Smooth muscle cell of the brain vasculature (primary cell): Measurements from ENCODE around the gene BRMS1L.
A peak's percentile ranks its signal among the peaks of the same experiment; 100 is the strongest.
"Not testable (repeated sequence)": the region's sequence is repeated elsewhere in the genome, so short reads cannot be mapped to it uniquely, and the experiment has no call there.

Experiments used
- DNase-seq: peaks from one replicate; pipeline ENCODE4 v3.0.0-alpha.2; 2012; ENCODE audit warnings: low read depth, low spot score

BRMS1L gene

GRCh38 chr14:35826218-35826951 lies at the start of gene BRMS1L:
Gene BRMS1L (plus strand): TSS chr14:35826338. CDS start chr14:35826517, 179 bp downstream.
- DNase-seq = peak; percentile 97

- no peak for DNase-seq
Measured at GRCh38 chr14:35776823-35777222, 49.3 kb upstream of the BRMS1L start.

GRCh38 chr14:35777550-35777949 lies 48.6 kb upstream of the BRMS1L start:
- DNase-seq = not testable (repeated sequence)

GRCh38 chr14:35779368-35779767 lies 46.8 kb upstream of the BRMS1L start:
- no peak for DNase-seq

- DNase-seq = no peak
Measured at GRCh38 chr14:35783699-35784098, 42.4 kb upstream of the BRMS1L start.

- no peak for DNase-seq
Measured at GRCh38 chr14:35786856-35787255, 39.3 kb upstream of the BRMS1L start.

GRCh38 chr14:35789651-35790050 lies 36.5 kb upstream of the BRMS1L start:
- no peak for DNase-seq

GRCh38 chr14:35797796-35798195 lies 28.3 kb upstream of the BRMS1L start:
- DNase-seq = no peak

- DNase-seq = no peak
Measured at GRCh38 chr14:35806006-35806907, 19.9 kb upstream of the BRMS1L start.

GRCh38 chr14:35807131-35807961 lies 18.8 kb upstream of the BRMS1L start:
- DNase-seq = no peak

- no peak for DNase-seq
Measured at GRCh38 chr14:35808076-35808637, 18.0 kb upstream of the BRMS1L start.

GRCh38 chr14:35808638-35809563 lies 17.2 kb upstream of the BRMS1L start, which contains the start of gene RALGAPA1:
Gene RALGAPA1 (minus strand): TSS chr14:35809295. CDS start chr14:35808835, 460 bp downstream.
- DNase-seq = peak; percentile 93

- no peak for DNase-seq
Measured at GRCh38 chr14:35809597-35809996, 16.5 kb upstream of the BRMS1L start.

- DNase-seq = no peak
Measured at GRCh38 chr14:35810963-35811362, 15.2 kb upstream of the BRMS1L start.

- DNase-seq = no peak
Measured at GRCh38 chr14:35814371-35815005, 11.7 kb upstream of the BRMS1L start.

GRCh38 chr14:35818346-35819115 lies 7.6 kb upstream of the BRMS1L start:
- no peak for DNase-seq

- DNase-seq = no peak
Measured at GRCh38 chr14:35819591-35820540, 6.3 kb upstream of the BRMS1L start.
